Type B pancreatic cell (in vitro differentiated cells): ENCODE measurements around the gene ZNF688. TPM values are rescaled to one million over a fixed set of nuclear protein-coding genes. Genes with fewer than 3 reads are reported as not detected.
A peak's percentile ranks its signal among the peaks of the same experiment; 100 is the strongest.

Experiments used
- DNase-seq: peaks from one replicate; pipeline ENCODE4 v3.0.0; 2021; ENCODE audit warnings: mixed read lengths; ENCODE audit not compliant: unreplicated experiment; ENCODE audit errors: extremely low spot score
- H3K27ac Mint-ChIP-seq: 2 replicates; pipeline ENCODE4 v1.8.0; 2021; ENCODE audit warnings: mild to moderate bottlenecking, mixed read lengths
- H3K27me3 Mint-ChIP-seq: 2 replicates; pipeline ENCODE4 v1.8.0; 2021; ENCODE audit warnings: mixed read lengths
- H3K36me3 Mint-ChIP-seq: 2 replicates; pipeline ENCODE4 v1.8.0; 2021; ENCODE audit warnings: mixed read lengths
- H3K4me1 Mint-ChIP-seq: one replicate; pipeline ENCODE4 v1.8.0; 2021; ENCODE audit warnings: mixed read lengths; ENCODE audit not compliant: unreplicated experiment
- H3K4me3 Mint-ChIP-seq: 2 replicates; pipeline ENCODE4 v1.8.0; 2021; ENCODE audit warnings: mild to moderate bottlenecking, mixed read lengths
- H3K9me3 Mint-ChIP-seq: 2 replicates; pipeline ENCODE4 v1.8.0; 2021; ENCODE audit warnings: mixed read lengths
- CTCF ChIP-seq: fragments of 200-600 bp; sonication (generic); conservative IDR thresholded peaks from 2 replicates; pipeline ENCODE4 v1.5.0; 2021; ENCODE audit warnings: antibody characterized with exemption, mild to moderate bottlenecking
- total RNA-seq: library from RNA; stranded (reverse); gene quantifications from 2 replicates; pipeline ENCODE4 v1.2.1, GENCODE V29; 2021; ENCODE audit warnings: low replicate concordance

The ZNF688 gene
- total RNA-seq, 1 donor from 2014 or later, result 14.3 TPM

GRCh38 chr16:30533748-30534367 lies 37.7 kb downstream of the ZNF688 start:
- no peak for DNase-seq
- Mint-ChIP-seq H3K27ac (peak overlapping the region; percentile 70), H3K36me3 (peaks cover 18% of the 10 kb centered on the region), H3K4me1 (peaks cover 37% of the 10 kb centered on the region), H3K27me3 (no peaks in the 10 kb centered on the region), H3K4me3 (peak overlapping the region; percentile 83), H3K9me3 (no peaks in the 10 kb centered on the region)
- no peak for TF ChIP-seq CTCF

GRCh38 chr16:30533146-30533522 lies 38.4 kb downstream of the ZNF688 start:
- H3K27me3 Mint-ChIP-seq, result no peaks in the 10 kb centered on the region
- peaks cover under 1% of the 10 kb centered on the region for H3K9me3 Mint-ChIP-seq
- H3K36me3 Mint-ChIP-seq, result peaks cover 18% of the 10 kb centered on the region
- no peak for DNase-seq
- H3K4me3 Mint-ChIP-seq, result peak overlapping the region; percentile 85
- TF ChIP-seq CTCF, result no peak
- H3K4me1 Mint-ChIP-seq, result peaks cover 42% of the 10 kb centered on the region
- peak overlapping the region; percentile 85 for H3K27ac Mint-ChIP-seq

- Mint-ChIP-seq H3K9me3 (peaks cover 4% of the 10 kb centered on the region), H3K4me3 (peak overlapping the region; percentile 85), H3K27me3 (no peaks in the 10 kb centered on the region), H3K36me3 (peaks cover 21% of the 10 kb centered on the region), H3K4me1 (peaks cover 45% of the 10 kb centered on the region), H3K27ac (peak overlapping the region; percentile 85)
- TF ChIP-seq CTCF, result no peak
- DNase-seq, result no peak
Measured at GRCh38 chr16:30532285-30533145, 39.0 kb downstream of the ZNF688 start.

- H3K27ac Mint-ChIP-seq, result peak overlapping the region; percentile 100
Measured at GRCh38 chr16:30530163-30531037, 41.1 kb downstream of the ZNF688 start.

More at GRCh38 chr16:30530163-30531037, 41.1 kb downstream of the ZNF688 start:
- no peak for TF ChIP-seq CTCF
- DNase-seq, result no peak
- Mint-ChIP-seq H3K36me3 (peaks cover 10% of the 10 kb centered on the region), H3K4me1 (peaks cover 44% of the 10 kb centered on the region), H3K4me3 (peak overlapping the region; percentile 74), H3K9me3 (peaks cover 4% of the 10 kb centered on the region), H3K27me3 (no peaks in the 10 kb centered on the region)
